Amygdala (tissue), 56 donors: Measurements from ENCODE around the gene HSPB7.
A peak's percentile ranks its signal among the peaks of the same experiment; 100 is the strongest.
"Not testable (repeated sequence)": the region's sequence is repeated elsewhere in the genome, so short reads cannot be mapped to it uniquely, and the experiment has no call there.

Source experiments
- DNase-seq, 56 donors: peaks; one replicate each; lab custom pipeline; 2025; lab: John Stamatoyannopoulos, UW

The HSPB7 gene

GRCh38 chr1:16051949-16052348 is 34.1 kb upstream of the HSPB7 start:
- not testable (repeated sequence) for DNase-seq

GRCh38 chr1:16051039-16051438 is 33.2 kb upstream of the HSPB7 start:
- peak in 1 of 56 donors; percentile 17 for DNase-seq

- no peak for DNase-seq
These were observed 32.5 kb upstream of the HSPB7 start for GRCh38 chr1:16050328-16050727.

- DNase-seq, result peak in 5 of 56 donors; percentile 5 to 58 (median 18)
These were observed 30.8 kb upstream of the HSPB7 start for GRCh38 chr1:16048573-16049189.

GRCh38 chr1:16047791-16048475 is 30.1 kb upstream of the HSPB7 start:
- no peak for DNase-seq

GRCh38 chr1:16046842-16047241 is 29.0 kb upstream of the HSPB7 start:
- no peak for DNase-seq

- no peak for DNase-seq
These were observed 26.1 kb upstream of the HSPB7 start for GRCh38 chr1:16043950-16044349.

- no peak for DNase-seq
These were observed 25.7 kb upstream of the HSPB7 start, which contains the start of gene CLCNKB for GRCh38 chr1:16043521-16043920. Gene CLCNKB (plus strand): TSS chr1:16043782. CDS start chr1:16044493, 711 bp downstream.

GRCh38 chr1:16042654-16043053 is 24.8 kb upstream of the HSPB7 start:
- not testable (repeated sequence) for DNase-seq

GRCh38 chr1:16042096-16042495 is 24.3 kb upstream of the HSPB7 start:
- no peak for DNase-seq

- DNase-seq, result no peak
These were observed 23.4 kb upstream of the HSPB7 start for GRCh38 chr1:16041200-16041599.

GRCh38 chr1:16039871-16040270 is 22.0 kb upstream of the HSPB7 start:
- DNase-seq, result not testable (repeated sequence)

GRCh38 chr1:16038620-16038912 is 20.7 kb upstream of the HSPB7 start:
- no peak for DNase-seq

- DNase-seq, result not testable (repeated sequence)
These were observed 18.6 kb upstream of the HSPB7 start for GRCh38 chr1:16036461-16036860.

GRCh38 chr1:16033103-16033632 is 15.3 kb upstream of the HSPB7 start:
- DNase-seq, result not testable (repeated sequence)

- DNase-seq, result peak in 48 of 56 donors; percentile 3 to 81 (median 41)
These were observed 14.7 kb upstream of the HSPB7 start for GRCh38 chr1:16032388-16033102.

- DNase-seq, result no peak
These were observed 13.7 kb upstream of the HSPB7 start for GRCh38 chr1:16031551-16031950.

GRCh38 chr1:16029288-16029687 is 11.4 kb upstream of the HSPB7 start:
- no peak for DNase-seq

GRCh38 chr1:16029003-16029268 is 11.1 kb upstream of the HSPB7 start:
- DNase-seq, result not testable (repeated sequence)

GRCh38 chr1:16028237-16029002 is 10.6 kb upstream of the HSPB7 start:
- DNase-seq, result no peak
